Epithelial cell of proximal tubule (primary cell): ENCODE results near the gene SLFN11. TPM values are rescaled to one million over a fixed set of nuclear protein-coding genes. Genes with fewer than 3 reads are reported as not detected.
"Not testable (repeated sequence)": the region's sequence is repeated elsewhere in the genome, so short reads cannot be mapped to it uniquely, and the experiment has no call there.

Source experiments
- DNase-seq: peaks from one replicate; pipeline ENCODE4 v3.0.0-alpha.2; 2011; ENCODE audit warnings: low read depth
- H3K4me3 ChIP-seq: 2 replicates; pipeline ENCODE4 v1.5.1; 2011; ENCODE audit warnings: low read depth, mild to moderate bottlenecking, low read length
- total RNA-seq: library from RNA; depleted of rRNA; stranded (reverse); fragments of >200 nt; gene quantifications from 2 replicates; pipeline ENCODE4 v1.2.3, GENCODE V29; 2015
- TF ChIP-seq, protein P1 (sequence below): conservative IDR thresholded peaks from 2 replicates; pipeline ENCODE4 v1.5.1; 2012; ENCODE audit warnings: low read depth, mild to moderate bottlenecking, low read length

SLFN11 gene
- total RNA-seq, 1 donor from 2014 or later, result 2.1 TPM

DNA sequence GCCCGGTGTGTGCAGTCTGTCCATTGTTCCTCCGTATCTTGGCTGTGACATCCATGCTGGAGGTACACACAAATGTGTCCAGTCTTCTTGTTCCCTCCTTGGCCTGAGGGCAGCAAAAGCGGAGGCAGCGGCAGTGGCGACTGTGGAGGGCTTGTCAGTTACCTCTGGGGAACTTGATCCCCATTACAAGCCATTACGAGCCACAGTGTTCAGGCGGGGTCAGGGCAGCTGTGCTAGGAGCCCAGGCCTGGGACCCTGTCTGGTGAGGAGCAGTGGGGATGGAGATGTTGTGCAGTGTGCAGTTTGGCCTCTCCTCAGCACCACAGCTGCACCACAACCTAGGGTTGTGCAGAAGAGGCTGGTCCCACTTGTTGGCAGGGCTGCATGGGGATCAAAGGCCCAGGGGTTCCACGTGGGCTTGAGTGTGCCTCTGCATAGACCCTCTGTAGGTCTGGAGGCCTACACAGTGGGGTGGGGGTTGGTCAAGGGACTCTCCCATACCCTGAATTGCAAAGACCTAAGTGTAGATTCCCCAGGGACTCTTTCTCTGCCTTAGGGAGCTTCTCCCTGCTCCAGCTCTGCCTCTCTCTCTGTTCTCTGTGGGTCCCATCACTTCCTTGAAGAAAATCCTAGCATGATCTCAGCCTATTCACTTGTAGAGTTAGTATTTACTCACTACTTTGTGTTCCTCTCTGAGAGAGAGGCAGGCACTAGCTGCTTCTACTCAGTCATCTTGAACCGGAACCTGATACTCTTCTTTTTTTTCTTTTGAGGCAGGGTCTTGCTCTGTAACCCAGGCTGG lies 58.8 kb downstream of the SLFN11 start:
- no peak overlapping the region for H3K4me3 ChIP-seq
- TF ChIP-seq, protein P1, sequence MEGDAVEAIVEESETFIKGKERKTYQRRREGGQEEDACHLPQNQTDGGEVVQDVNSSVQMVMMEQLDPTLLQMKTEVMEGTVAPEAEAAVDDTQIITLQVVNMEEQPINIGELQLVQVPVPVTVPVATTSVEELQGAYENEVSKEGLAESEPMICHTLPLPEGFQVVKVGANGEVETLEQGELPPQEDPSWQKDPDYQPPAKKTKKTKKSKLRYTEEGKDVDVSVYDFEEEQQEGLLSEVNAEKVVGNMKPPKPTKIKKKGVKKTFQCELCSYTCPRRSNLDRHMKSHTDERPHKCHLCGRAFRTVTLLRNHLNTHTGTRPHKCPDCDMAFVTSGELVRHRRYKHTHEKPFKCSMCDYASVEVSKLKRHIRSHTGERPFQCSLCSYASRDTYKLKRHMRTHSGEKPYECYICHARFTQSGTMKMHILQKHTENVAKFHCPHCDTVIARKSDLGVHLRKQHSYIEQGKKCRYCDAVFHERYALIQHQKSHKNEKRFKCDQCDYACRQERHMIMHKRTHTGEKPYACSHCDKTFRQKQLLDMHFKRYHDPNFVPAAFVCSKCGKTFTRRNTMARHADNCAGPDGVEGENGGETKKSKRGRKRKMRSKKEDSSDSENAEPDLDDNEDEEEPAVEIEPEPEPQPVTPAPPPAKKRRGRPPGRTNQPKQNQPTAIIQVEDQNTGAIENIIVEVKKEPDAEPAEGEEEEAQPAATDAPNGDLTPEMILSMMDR, result no peak
- DNase-seq, result no peak

DNA sequence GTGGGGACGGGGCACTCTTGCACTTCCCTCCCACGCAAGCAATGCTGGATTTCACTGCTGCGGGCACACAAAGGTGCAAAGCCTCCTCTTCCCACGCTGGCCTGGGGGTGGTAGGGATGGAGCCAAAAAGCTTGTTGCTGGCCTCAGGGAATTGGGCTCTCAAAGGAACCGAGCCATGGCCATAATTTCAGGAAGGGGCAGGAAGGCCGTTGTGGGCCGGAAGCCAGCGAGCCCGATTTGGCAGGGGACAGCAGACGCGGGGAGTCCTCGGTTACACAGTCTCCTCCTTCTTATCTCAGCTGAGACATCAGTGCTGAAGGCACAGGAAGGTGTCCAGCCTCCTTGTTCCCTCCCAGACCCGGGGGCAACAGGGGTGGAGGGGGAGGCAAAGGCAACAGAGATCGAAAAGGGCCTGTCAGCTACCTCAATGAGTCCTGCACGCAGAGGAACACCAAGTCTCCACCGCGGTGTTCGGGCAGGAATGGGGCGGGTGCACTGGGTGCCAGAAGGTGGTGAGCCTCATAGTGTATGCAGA lies 59.5 kb downstream of the SLFN11 start:
- DNase-seq, result no peak
- TF ChIP-seq, protein P1, result no peak
- H3K4me3 ChIP-seq, result no peak overlapping the region

DNA sequence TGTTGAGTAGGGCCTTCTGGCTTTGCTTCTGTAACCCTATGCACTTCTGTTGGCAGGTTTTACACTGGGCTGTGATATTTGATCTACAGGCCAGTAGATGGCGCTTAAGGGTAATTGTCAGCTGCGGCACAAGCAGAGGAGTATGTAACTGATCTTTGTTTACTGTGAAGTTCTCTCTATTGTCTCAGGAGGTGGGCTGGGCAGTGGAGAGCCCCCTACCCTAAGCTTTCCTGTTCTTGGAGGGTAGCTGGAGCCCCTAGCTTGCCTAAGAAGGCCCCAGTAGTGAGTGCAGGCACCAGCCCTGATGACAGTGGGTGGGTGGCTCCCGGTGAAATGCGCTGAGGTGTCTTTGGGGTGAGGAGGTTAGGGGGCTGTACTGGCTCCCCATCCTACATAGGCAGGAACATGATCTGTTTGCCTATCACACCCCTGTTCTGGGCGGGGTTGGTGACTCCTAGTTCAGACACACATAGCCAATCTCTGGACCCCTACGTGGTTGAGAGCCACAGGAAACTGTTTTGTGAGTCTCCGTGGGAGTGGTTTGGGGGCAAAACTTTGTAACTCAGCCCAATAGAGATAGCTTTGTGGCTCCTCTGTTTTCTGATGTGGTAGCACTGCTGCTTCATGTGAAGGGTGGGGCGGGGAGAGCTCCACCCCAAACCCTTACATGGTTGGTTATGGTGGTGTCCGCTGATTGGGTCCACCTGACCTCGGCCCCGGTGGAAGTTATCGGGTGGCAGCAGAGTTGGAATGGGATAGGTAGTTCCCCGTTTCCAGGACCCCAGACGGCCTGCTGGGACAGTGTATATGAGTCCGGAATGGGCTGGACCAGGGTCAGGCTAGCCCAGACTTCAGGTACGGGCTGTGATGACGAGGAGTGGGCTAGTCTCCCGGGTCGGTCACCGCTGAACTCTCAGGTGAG lies 60.4 kb downstream of the SLFN11 start:
- TF ChIP-seq, protein P1, result peak; percentile 76
- no peak overlapping the region for H3K4me3 ChIP-seq
- peak; percentile 16 for DNase-seq

DNA sequence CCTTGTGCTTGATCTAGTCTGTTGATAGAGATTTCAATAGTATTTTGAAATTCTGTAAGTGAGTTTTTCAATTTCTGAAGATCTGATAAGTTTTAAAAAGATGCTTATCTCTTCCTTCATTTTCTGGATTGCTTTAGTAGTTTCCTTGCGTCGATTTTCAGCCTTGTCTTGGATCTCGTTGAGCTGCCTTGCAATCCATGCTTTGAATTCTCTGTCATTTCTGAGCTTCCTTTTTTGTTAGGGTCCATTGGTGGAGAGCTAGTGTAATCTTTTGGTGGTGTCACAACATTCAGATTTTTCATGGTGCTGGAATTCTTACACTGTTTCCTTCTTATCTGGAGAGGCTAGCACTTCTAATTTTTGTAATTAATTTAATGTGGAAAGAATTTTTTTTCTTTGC lies 61.1 kb downstream of the SLFN11 start:
- no peak for DNase-seq
- no peak overlapping the region for H3K4me3 ChIP-seq
- TF ChIP-seq, protein P1, result no peak

DNA sequence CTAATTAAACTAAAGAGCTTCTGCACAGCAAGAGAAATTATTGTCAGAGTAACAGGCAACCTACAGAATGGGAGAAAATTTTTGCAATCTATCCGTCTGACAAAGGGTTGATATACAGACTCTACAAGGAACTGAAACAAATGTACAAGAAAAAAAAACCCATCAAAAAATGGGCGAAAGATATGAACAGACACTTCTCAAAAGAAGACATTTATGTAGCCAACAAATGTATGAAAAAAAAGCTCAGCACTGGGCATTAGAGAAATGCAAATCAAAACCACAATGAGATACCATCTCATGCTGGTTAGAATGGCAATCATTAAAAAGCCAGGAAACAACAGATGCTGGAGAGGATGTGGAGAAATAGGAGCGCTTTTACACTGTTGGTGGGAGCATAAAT lies 64.1 kb downstream of the SLFN11 start:
- DNase-seq, H3K4me3 ChIP-seq: not testable (repeated sequence)

Other genes with a start within 250 kb of the SLFN11 start
- 27.0 and 38.8 TPM in 2 replicates for gene NLE1, start 231.3 kb downstream of the SLFN11 start, total RNA-seq
- not detected in 2 replicates for gene UNC45B, start 225.8 kb downstream of the SLFN11 start, total RNA-seq
- not detected in 2 replicates for gene SLC35G3, start 179.2 kb downstream of the SLFN11 start, total RNA-seq
- gene SLFN5, start 130.5 kb downstream of the SLFN11 start, total RNA-seq, result 15.6 and 28.8 TPM in 2 replicates
- 13.3 and 13.7 TPM in 2 replicates for gene SLFN12, start 58.9 kb upstream of the SLFN11 start, total RNA-seq
- gene SLFN13, start 75.1 kb upstream of the SLFN11 start, total RNA-seq, result 9.9 and 15.3 TPM in 2 replicates
- gene SLFN12L, start 164.1 kb upstream of the SLFN11 start, total RNA-seq, result not detected in 2 replicates
- not detected in 2 replicates for gene SLFN14, start 187.2 kb upstream of the SLFN11 start, total RNA-seq
- 2.0 and 4.2 TPM in 2 replicates for gene PEX12, start 204.9 kb upstream of the SLFN11 start, total RNA-seq
- gene AP2B1, start 213.7 kb upstream of the SLFN11 start, total RNA-seq, result 134 and 142 TPM in 2 replicates